Uterus (tissue), 4 donors: ENCODE results near the gene COL27A1. TPM values are rescaled to one million over a fixed set of nuclear protein-coding genes. Genes with fewer than 3 reads are reported as not detected.

ENCODE experiments used
- DNase-seq, 2 donors: peaks; one replicate each; pipeline ENCODE4 v3.0.0-alpha.2; 2019 to 2020
- H3K27ac ChIP-seq, 2 donors: fragments of 200-600 bp; sonication (generic); 1 replicate in 1 of 2; 2 replicates in 1 of 2; pipeline ENCODE4 v1.5.1; 2016 to 2018
- H3K27me3 ChIP-seq, 2 donors: fragments of 200-600 bp; sonication (generic); one replicate each; pipeline ENCODE4 v1.5.1; 2018 to 2019; ENCODE audit warnings: control low read depth in 1 of 2
- H3K36me3 ChIP-seq, 2 donors: fragments of 200-600 bp; sonication (generic); one replicate each; pipeline ENCODE4 v1.5.1; 2019; ENCODE audit warnings: control low read depth in 1 of 2
- H3K4me1 ChIP-seq, 2 donors: fragments of 200-600 bp; sonication (generic); one replicate each; pipeline ENCODE4 v1.5.1; 2018 to 2019; ENCODE audit warnings: control low read depth in 1 of 2
- H3K4me3 ChIP-seq, 2 donors: fragments of 200-600 bp; sonication (generic); 1 replicate in 1 of 2; 2 replicates in 1 of 2; pipeline ENCODE4 v1.5.1; 2018 to 2019; ENCODE audit warnings: mild to moderate bottlenecking in 1 of 2
- H3K9me3 ChIP-seq, 2 donors: fragments of 200-600 bp; sonication (generic); one replicate each; pipeline ENCODE4 v1.5.1; 2019; ENCODE audit warnings: control low read depth in 1 of 2
- POLR2A ChIP-seq, 2 donors: fragments of 450-650 bp; IDR thresholded peaks; one replicate each; pipeline ENCODE4 v1.6.1; 2016; ENCODE audit warnings: antibody characterized with exemption in 2 of 2, mild to moderate bottlenecking in 1 of 2, moderate library complexity in 1 of 2
- intact Hi-C: fragments of 100-400 bp; cut with DNase I; formaldehyde crosslinking; loops from one replicate; pipeline ENCODE4 v1.15.1; 2023; ENCODE audit warnings: low total_unique reads
- total RNA-seq, 4 donors: library from RNA; depleted of rRNA in 3 of 4; stranded (reverse); fragments of >200 nt in 3 of 4; gene quantifications; one replicate each; pipeline versions ENCODE4 v1.1.0 to v1.2.4, GENCODE V29; 2014 to 2023
- TF ChIP-seq, protein P1 (sequence below), 4 experiments: fragments of 200-600 bp in 2 of 4; fragments of 450-650 bp in 2 of 4; sonication (generic) in 2 of 4; IDR thresholded peaks; one replicate each; pipeline ENCODE4 v1.5.1; 2016 to 2019; ENCODE audit warnings: antibody characterized with exemption in 4 of 4, mild to moderate bottlenecking in 2 of 4, moderate library complexity in 1 of 4
- donor health status: DM: yes; HTN: yes; CAD: no.

COL27A1 gene
- total RNA-seq, 4 donors from 2014 or later: 7.9 to 52.9 (median 43.3) TPM

- H3K4me1 ChIP-seq: peaks cover 0 to 13% of the 10 kb centered on the region in 2 donors
- H3K36me3 ChIP-seq: no peaks in the 10 kb centered on the region
- no peak for TF ChIP-seq POLR2A (IDR thresholded peaks at IDR 0.05)
- TF ChIP-seq, protein P1, sequence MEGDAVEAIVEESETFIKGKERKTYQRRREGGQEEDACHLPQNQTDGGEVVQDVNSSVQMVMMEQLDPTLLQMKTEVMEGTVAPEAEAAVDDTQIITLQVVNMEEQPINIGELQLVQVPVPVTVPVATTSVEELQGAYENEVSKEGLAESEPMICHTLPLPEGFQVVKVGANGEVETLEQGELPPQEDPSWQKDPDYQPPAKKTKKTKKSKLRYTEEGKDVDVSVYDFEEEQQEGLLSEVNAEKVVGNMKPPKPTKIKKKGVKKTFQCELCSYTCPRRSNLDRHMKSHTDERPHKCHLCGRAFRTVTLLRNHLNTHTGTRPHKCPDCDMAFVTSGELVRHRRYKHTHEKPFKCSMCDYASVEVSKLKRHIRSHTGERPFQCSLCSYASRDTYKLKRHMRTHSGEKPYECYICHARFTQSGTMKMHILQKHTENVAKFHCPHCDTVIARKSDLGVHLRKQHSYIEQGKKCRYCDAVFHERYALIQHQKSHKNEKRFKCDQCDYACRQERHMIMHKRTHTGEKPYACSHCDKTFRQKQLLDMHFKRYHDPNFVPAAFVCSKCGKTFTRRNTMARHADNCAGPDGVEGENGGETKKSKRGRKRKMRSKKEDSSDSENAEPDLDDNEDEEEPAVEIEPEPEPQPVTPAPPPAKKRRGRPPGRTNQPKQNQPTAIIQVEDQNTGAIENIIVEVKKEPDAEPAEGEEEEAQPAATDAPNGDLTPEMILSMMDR (IDR thresholded peaks at IDR 0.05): no peak
- no peaks in the 10 kb centered on the region for H3K27me3 ChIP-seq
- no peaks in the 10 kb centered on the region for H3K9me3 ChIP-seq
- H3K4me3 ChIP-seq: no peak overlapping the region
- intact Hi-C loops: no loop called here
- peak in 1 of 2 donors; percentile 39 for DNase-seq
- H3K27ac ChIP-seq: peak overlapping the region in 1 of 2 donors; percentile 23
Measured at GRCh38 chr9:114231719-114232449, 76.5 kb downstream of the COL27A1 start.

DNA sequence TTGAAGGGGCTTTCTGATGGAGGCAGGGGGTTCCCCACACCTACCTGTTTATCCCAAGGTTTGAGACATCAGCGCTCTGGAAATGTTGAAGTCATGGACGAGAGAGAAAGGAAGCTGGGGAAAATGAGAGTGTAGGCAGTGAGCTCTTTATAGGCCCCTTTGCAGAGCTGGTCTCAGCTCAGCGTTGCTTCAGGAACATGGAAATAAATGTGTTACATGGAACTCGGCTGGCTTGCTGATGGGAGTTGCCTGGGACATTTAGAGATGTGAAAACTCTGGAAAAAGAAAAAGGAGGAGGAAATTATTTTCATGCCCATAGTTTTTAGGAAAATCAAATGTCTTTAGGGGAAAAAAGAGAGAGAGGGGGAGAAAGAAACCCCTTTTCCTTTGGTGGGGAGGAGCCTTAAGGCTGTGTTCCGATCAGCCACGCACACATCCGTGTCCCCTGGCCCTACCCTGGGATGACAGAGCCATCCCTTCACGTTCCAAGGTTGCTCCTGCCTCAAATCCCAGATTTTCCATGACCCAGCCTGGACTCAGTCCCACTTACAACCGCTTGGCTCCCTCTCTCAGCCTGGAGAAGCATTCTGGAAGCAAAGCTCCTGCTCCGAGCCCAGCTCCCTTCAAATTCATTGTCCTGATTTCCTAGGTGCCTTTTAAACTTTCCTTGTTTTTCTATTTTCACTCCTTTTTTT lies 78.3 kb downstream of the COL27A1 start:
- H3K36me3 ChIP-seq: no peaks in the 10 kb centered on the region
- intact Hi-C loops: no loop called here
- H3K27ac ChIP-seq: peak overlapping the region; percentile 71 to 72
- H3K4me1 ChIP-seq: peaks cover 0 to 13% of the 10 kb centered on the region in 2 donors
- no peak overlapping the region for H3K4me3 ChIP-seq
- H3K9me3 ChIP-seq: no peaks in the 10 kb centered on the region
- TF ChIP-seq, protein P1 (IDR thresholded peaks at IDR 0.05): peak in 3 of 4 experiments; percentile 5 to 29 (median 11)
- TF ChIP-seq POLR2A (IDR thresholded peaks at IDR 0.05): no peak
- DNase-seq: peak; percentile 63 to 83
- no peaks in the 10 kb centered on the region for H3K27me3 ChIP-seq

GRCh38 chr9:114235033-114235661 lies 79.8 kb downstream of the COL27A1 start:
- no peaks in the 10 kb centered on the region for H3K27me3 ChIP-seq
- no peak overlapping the region for H3K4me3 ChIP-seq
- no peak overlapping the region for H3K27ac ChIP-seq
- intact Hi-C loops: no loop called here
- TF ChIP-seq, protein P1 (IDR thresholded peaks at IDR 0.05): no peak
- no peak for TF ChIP-seq POLR2A (IDR thresholded peaks at IDR 0.05)
- H3K4me1 ChIP-seq: peaks cover 0 to 13% of the 10 kb centered on the region in 2 donors
- peak in 1 of 2 donors; percentile 39 for DNase-seq
- H3K9me3 ChIP-seq: no peaks in the 10 kb centered on the region
- no peaks in the 10 kb centered on the region for H3K36me3 ChIP-seq

- peaks cover 0 to 13% of the 10 kb centered on the region in 2 donors for H3K4me1 ChIP-seq
- no peak overlapping the region for H3K4me3 ChIP-seq
- no peaks in the 10 kb centered on the region for H3K9me3 ChIP-seq
- TF ChIP-seq POLR2A (IDR thresholded peaks at IDR 0.05): no peak
- TF ChIP-seq, protein P1 (IDR thresholded peaks at IDR 0.05): no peak
- no peaks in the 10 kb centered on the region for H3K36me3 ChIP-seq
- H3K27me3 ChIP-seq: no peaks in the 10 kb centered on the region
- no peak for DNase-seq
- H3K27ac ChIP-seq: no peak overlapping the region
- intact Hi-C loops: no loop called here
Measured at GRCh38 chr9:114236391-114237138, 81.2 kb downstream of the COL27A1 start.
